ENCODE measurements around the gene MICAL2. TPM values are rescaled to one million over a fixed set of nuclear protein-coding genes. Genes with fewer than 3 reads are reported as not detected.

Gene MICAL2
- total and polyA plus RNA-seq, 2 of the 8 experiments (the other 6 are each of a cell fraction or from before 2014, with no cell fraction given) = 1.3 to 4.1 TPM

GRCh38 chr11:12243911-12244550 is 133.6 kb downstream of the MICAL2 start:
- Histone ChIP-seq H3K9ac (replicated peaks in 1 of 4; ENCODE audit: extremely low read depth in 1 of 4, low read depth in 3 of 4, low read length in 3 of 4) (no peak overlapping the region), H3K27me3 (replicated peaks in 1 of 4; ENCODE audit: control insufficient read depth in 3 of 4, extremely low read depth in 1 of 4, insufficient read depth in 3 of 4, low read length in 3 of 4) (no peaks in the 10 kb centered on the region), H2BK120ac (replicated peaks; ENCODE audit: low read depth, low read length) (no peak overlapping the region), H3K4me1 (replicated peaks in 1 of 4; ENCODE audit: control insufficient read depth in 3 of 4, insufficient read depth in 4 of 4, low read length in 3 of 4) (peaks cover 2 to 21% (median 10%) of the 10 kb centered on the region in 4 experiments; a peak in 6 of 7 replicates), H3K79me2 (ENCODE audit: control insufficient read depth in 1 of 2, insufficient read depth in 2 of 2, low read length in 2 of 2) (no peaks in the 10 kb centered on the region), H2BK12ac (ENCODE audit: low read depth, low read length) (no peak overlapping the region), H2AK5ac (ENCODE audit: low read depth, low read length) (no peak overlapping the region), H3K4me3 (ENCODE audit: extremely low read depth in 1 of 4, insufficient read depth in 2 of 4, low read depth in 3 of 4, low read length in 4 of 4) (no peak overlapping the region), H3K4me2 (ENCODE audit: insufficient read depth in 1 of 2, low read depth in 2 of 2, low read length in 2 of 2) (no peak overlapping the region), H3K36me3 (ENCODE audit: control insufficient read depth in 2 of 4, insufficient read depth in 4 of 4, low read length in 3 of 4) (no peaks in the 10 kb centered on the region), H3K23ac (ENCODE audit: insufficient read length) (no peak overlapping the region), H2BK15ac (ENCODE audit: low read length) (peak overlapping the region; percentile 8; the same call in 1 of the 2 replicates), H4K20me1 (replicated peaks in 1 of 2; ENCODE audit: control insufficient read depth in 1 of 2, insufficient read depth in 2 of 2, low read length in 2 of 2) (no peaks in the 10 kb centered on the region), H3K9me3 (ENCODE audit: insufficient read depth in 2 of 2, low read depth in 1 of 2, low read length in 1 of 2) (no peaks in the 10 kb centered on the region), H3K79me1 (ENCODE audit: low read depth, low read length) (no peaks in the 10 kb centered on the region), H3K14ac (ENCODE audit: insufficient read length) (no peak overlapping the region), H2BK20ac (ENCODE audit: low read length) (no peak overlapping the region; the same call in 1 of the 2 replicates), H3K56ac (replicated peaks; ENCODE audit: insufficient read length, low read depth, low read length) (no peak overlapping the region), H3K18ac (ENCODE audit: extremely low read depth, low read length) (peak overlapping the region; percentile 5; the same call in 1 of the 2 replicates), H3K23me2 (ENCODE audit: low read depth, low read length) (no peaks in the 10 kb centered on the region), H3K27ac (ENCODE audit: low read depth, low read length) (no peak overlapping the region), H2AFZ (ENCODE audit: low read length) (no peak overlapping the region), H4K91ac (replicated peaks; ENCODE audit: insufficient read length, low read length) (no peak overlapping the region), H4K8ac (ENCODE audit: extremely low read depth, insufficient read depth, low read length) (no peak overlapping the region), H2BK5ac (ENCODE audit: low read depth, low read length) (no peak overlapping the region), H3K4ac (replicated peaks; ENCODE audit: insufficient read length, low read depth, low read length) (peak overlapping the region; percentile 7), H4K5ac (ENCODE audit: insufficient read length, low read depth, low read length) (no peak overlapping the region)
- WGBS, 2 experiments (ENCODE audit: extremely low coverage in 1 of 2, insufficient coverage in 1 of 2, insufficient read length in 1 of 2, insufficient replicate concordance in 2 of 2, low coverage in 1 of 2, low lambda C conversion rate in 2 of 2, missing lambda C conversion rate in 1 of 2) = 71% methylated on average over 6 of the region's 6 CpGs; no CpG with 5 or more reads in 1 of the 2 experiments
- FAIRE-seq (no peak), DNase-seq (ENCODE audit: low read depth in 1 of 2, low spot score in 2 of 2) (no peak)
- CTCF ChIA-PET (ENCODE audit: partially characterized antibody) = interaction anchor here (1.2 to 3.0 kb wide), 5 partner anchors 8 to 146 kb away, joined by 3 to 19 read pairs (median 3); no protein-coding TSS in a partner anchor
- POLR2A ChIA-PET (ENCODE audit: partially characterized antibody) = no interaction called here
- TF ChIP-seq CHD1 (IDR thresholded peaks at IDR 0.05; ENCODE audit: low read depth, low read length) (no peak), CHD2 (IDR thresholded peaks at IDR 0.05; ENCODE audit: low read length) (no peak), SP2 (IDR thresholded peaks at IDR 0.05; ENCODE audit: low read length) (no peak), POU5F1 (IDR thresholded peaks at IDR 0.05; ENCODE audit: low read depth, low read length) (no peak), KDM4A (IDR thresholded peaks at IDR 0.05; ENCODE audit: low read depth, low read length, severe bottlenecking) (no peak), TBP (IDR thresholded peaks at IDR 0.05; ENCODE audit: low read depth, low read length) (no peak), KDM1A (IDR thresholded peaks at IDR 0.05; ENCODE audit: borderline replicate concordance, low read length) (no peak)

Measured in H1 (cell line).